GM21447 (cell line): ENCODE results near the gene ATP6V1G1.

ENCODE experiments used
- ATAC-seq: cut with Tn5 transposase; IDR thresholded peaks from one replicate; pipeline ENCODE4 v1.9.1; 2021; ENCODE audit not compliant: unreplicated experiment

Gene ATP6V1G1

DNA sequence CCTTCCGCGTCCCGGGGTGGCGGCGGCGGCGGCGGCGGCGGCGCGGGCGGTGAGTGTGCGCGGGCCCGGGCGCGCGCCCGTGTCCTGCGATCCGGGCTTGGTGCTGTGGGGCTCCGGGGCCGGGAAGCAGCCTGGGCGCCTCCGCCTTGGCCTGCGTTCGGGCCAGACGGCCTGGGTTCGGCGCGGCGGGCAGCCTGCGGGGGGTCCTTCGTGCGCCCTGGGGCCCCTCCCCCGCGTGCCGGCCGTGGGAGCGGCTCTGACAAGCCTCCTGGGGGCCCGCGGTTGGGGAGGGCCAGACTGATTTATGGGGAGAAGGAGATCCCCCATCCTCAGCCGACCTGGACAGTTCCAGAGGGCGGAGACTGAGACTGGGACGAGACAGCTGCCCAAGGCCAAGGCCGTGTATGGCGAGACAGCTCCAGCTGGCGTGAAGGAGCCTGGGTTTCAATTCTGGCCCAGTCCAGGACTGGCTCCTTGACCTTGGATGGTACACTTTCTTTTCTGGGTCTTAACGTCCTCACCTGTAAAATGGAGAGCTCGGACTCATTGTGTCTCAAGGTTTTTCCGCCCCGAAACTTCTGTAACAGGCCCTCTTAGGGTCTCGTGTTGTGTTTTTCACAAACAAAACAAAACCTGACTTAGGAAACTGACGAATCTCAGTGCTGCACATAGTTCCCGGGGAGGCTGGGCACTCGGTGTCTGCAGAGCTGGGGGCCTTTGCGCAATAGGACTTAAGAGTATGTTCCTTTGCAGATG is 24.1 kb downstream of the ATP6V1G1 start:
- peak; percentile 25 for ATAC-seq

DNA sequence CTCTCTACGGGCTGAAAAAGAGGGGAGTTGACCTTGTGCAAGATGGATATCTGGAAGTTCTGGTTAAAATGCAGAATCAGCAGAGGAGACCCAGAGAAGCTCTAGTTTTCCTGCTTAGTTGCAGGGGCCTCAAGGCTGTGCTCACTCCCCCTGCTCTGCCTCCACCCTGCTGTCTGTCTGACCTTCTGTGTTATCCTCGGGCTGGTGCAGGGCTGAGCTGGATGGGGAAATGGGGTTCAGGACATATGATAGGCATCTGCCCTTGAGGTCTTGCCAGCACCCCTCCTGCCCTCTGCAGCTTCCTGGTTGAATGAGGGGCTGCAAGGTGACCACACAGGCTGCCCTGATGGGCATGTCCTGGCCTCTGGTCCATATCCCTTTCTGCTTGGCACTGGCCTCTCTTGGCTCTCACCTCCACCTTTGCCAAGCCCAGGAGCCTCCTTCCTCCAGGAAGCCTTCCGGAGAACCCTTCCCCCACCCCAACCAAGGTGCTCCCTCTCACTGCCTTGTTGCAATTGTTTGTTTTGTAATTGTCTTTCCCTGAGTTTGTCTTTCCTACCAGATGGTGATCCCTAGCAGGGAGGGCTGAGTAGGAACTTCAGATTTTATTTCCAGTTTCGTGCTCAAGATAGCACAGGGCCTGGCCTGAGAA is 24.8 kb downstream of the ATP6V1G1 start:
- no peak for ATAC-seq

DNA sequence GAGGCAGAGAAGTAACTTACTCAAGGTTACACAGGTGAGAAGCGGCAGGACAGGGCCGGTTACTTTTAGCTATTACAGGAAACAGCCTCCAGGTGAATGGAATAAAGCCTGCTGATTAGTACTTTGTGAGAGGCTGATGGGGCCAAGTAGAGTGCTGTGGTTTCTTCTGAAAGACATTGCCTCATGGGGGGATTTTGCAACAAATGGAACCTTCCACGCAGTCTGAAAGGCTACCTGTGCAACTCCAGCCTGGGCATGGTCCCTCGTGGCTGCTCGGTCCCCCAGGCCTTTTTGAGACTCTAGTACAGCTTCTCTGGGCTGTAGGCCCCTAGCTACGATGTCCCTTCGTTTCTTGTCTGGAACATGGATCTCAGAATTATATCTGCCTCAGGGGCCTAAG is 25.5 kb downstream of the ATP6V1G1 start:
- no peak for ATAC-seq

DNA sequence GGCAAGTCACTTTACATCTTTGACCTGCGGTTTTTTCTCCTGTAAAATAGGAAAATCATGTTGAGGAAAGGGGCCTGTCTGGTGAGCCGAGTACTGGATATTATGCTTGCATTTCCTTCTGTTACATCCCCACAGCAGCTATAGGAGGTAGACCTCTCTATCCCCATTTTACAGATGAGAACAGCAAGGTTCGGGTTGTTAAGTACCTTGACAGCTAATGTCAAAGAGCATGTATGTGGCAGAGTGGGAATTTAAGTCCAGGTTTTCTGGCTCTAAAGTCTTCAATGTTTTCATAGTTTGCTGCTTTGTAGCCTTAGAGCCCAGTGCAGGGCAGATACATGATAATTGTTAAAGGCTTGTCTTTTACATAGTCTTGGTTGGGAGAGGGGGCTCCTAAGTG is 26.4 kb downstream of the ATP6V1G1 start:
- ATAC-seq: no peak

DNA sequence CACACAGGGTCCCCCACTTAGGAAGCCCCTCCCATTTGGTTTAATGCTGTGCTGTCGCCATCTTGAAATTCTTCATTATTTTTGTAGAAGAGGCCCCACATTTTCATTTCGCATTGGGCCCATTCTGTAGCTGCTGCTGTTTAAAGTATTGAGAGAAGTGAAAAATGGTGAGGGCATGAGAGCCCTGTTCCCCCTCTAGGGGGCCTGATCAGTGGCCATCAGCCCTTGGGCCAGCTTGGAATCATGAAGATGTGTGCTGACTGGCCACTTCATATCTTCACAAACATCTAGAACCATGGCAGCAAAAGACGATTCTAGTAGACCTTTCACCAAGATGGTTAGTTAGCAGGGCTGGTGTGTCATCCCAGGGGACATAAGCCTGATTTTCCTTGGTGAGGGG is 26.8 kb downstream of the ATP6V1G1 start:
- ATAC-seq: no peak

DNA sequence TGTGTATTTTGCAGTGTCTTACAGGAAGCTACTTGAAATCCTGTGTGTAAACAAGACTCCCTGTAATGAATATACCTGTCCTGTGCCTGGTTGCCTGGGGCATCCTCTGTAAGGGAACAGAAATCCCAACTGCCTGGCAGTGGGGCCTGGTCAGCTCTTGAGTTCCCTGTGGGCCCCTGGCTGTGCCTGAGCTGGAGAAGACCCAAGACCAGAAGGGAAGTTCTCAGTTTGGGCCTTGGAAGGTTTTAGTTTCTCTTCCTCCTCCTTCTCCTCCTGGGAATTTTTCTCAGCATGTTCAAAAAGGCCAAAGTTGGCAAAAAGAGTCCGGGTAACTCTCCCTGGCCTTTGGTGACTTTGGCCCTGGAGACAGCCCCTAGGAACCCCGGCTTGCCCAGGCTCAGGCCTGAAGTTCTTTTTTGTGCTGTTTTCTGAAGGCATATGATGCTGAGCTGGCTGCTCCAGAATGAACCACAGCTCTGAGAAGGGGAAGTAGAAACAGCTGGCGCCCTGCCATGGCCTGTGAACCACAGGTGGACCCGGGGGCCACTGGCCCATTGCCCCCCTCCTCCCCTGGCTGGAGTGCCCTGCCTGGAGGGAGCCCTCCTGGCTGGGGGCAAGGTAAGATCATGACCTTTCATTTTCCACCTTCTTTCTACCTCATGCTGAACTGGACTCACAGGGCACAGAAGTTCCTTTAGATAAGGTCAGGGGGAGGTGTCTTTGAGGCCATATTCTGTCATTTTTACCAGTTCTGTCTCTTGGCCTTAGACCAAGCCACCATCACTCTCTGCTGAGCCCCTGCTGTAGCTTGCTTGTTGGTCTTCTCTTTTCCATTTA is 29.3 kb downstream of the ATP6V1G1 start:
- peak; percentile 71 for ATAC-seq

DNA sequence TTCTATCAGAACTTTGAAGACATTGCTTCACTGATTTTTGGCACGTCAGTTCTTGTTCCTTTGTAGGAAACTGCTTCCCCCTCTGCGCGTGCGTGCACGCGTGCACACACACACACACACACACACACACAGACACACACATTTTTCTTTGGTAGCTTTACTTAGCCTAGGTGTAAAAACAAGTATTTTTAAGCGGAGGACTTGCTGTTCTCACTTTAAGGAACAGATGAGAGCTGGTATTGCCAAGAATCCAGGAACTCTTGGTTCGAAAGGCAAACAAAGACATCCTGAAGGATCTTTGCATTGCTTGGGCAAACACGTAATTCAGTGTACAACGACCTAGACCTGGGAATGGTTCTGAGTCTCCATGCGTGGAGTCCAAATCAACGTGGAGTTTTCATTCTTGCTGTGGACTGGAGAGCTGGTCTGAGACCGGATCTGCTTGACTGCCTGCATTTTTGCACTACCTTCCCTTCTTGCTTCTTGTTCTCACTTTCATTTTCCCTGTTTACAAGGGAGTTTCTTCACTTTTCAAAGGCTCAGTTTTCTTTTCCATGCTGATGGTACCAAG is 31.7 kb downstream of the ATP6V1G1 start:
- ATAC-seq: peak; percentile 44

DNA sequence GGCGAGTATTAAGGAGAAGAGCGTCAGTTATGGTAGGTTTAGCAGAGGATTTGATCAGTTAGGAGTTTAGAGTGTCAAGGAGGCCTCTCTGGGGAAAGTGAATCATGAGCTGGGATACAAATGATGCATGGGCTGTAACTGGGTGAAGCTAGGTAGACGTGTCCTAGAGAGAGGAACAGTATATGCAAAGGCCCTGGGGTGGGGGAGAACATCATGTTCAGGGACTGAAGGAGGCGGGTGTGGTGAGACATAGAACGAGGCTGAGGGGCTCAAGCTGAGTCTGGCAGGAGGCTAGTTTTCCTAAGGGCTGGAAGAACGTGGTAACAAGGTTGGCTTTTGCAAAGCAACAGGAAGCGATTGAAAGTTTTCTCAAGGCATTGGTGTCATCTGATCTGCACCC is 34.0 kb downstream of the ATP6V1G1 start:
- no peak for ATAC-seq

DNA sequence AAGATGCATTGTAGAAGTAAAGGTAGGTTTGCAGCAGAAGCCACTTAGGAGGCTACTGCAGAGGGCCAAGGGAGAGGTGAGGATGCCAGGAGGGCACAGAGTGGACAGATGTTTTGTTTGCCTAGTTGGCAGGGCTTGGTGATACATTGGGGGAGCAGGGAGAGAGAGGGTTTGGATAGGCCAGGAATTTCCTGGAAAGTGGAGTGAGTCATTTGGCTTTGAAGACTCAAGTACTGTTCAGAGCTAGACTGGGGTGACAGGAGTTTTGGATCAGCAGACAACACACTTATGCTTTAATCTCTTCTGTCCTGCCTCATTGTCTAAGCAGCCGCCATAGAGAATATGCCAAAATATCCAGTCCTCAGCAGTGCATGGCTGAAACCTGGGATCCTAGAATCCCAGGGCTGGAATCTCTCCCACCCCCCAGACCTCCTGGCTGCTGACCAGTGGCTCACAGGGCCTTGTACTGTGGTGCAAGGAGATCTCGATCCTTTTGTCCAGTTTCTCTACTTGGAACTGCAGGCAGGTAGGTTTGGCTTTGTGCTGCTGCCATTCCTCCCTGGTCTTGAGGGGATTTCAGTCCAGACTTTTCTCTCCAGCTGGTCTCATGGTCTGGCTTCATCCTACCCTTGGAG is 34.5 kb downstream of the ATP6V1G1 start:
- ATAC-seq: no peak

DNA sequence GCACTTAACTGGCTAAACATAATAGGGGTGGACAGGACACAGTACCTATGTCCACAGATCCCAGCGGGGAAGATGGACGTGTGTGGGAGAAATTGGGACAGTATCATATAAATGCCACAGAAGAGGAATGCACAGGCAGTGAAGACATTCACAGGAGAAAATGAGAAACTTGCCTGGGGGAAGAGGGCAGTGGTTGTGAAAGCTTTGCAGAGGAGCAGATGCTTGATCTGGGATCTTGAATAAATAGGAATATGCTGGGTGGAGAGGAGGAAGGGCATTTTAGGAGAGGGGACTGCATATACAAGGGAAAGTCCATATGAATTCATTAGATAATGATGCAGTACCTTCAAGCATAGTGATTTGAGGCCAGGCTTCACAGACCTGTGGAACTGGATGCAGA is 37.1 kb downstream of the ATP6V1G1 start:
- no peak for ATAC-seq

DNA sequence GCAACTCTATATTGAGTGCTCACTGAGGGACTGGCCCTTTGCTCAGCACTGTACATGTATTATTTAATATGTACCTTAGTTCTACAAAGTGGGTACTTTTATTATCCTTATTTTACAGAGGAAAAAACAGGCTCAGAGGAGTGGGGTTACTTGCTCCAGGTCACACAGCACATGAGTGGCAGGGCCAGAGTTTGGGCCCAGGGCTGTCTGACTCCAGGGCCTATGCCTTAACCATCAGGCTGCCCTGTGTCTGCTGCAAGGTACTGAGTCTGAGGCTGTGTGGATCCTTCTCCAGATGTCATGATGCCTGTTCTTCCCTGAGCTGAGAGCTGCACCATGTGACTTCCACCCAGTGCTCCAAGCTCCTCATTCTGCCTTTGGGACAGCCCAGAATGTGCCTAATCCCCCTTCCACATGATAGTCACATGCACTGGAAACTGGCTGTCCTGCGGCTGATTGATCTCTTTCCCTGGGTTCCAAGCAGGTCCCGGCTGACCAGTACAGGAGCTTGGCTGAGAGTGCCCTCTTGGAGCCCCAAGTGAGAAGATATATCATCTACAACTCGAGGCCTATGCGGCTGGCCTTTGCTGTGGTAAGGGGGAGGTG is 38.9 kb downstream of the ATP6V1G1 start:
- ATAC-seq: no peak

DNA sequence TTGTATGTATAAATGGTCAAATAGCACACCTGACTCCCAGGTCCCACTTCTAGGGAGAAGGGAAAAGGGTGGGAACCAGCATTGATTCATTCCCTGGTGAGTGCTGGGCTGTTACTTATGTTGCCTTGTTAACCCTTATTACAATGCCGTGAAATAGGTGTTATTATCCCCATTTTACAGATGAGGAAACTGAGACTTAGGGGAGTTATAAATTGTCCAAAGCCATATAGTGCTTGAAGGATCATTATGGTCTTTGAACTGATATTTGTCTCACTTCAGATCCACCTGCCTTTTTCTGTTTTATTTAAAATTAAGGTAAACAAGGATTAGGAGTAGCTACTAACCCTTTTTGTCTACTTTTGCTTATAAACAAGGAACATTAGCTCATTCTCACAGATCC is 40.0 kb downstream of the ATP6V1G1 start:
- no peak for ATAC-seq

DNA sequence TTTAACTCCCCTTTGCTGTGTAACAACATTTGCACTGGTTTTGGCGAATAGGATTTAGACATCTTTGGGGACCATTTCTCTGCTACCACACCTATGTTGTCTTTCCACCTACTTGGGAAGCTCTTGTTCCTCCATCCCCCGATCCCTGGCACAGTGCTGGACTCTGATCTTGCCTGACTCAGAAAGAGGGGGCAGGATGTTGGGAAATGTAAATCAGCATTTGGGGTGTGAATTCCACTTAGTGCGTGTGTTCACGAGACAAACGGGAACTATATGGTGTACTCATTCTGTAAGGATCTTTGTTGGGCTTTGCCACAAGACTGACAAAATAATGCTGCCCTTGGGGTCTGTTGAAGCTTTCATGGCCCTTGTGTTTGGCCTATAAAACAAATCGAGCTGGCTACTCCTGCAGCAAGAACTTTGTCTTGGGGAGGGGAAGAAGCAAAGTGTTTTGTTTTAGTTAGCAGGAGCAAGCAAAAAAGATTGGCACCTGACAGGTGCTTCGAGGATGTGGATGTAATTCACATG is 42.1 kb downstream of the ATP6V1G1 start:
- no peak for ATAC-seq

DNA sequence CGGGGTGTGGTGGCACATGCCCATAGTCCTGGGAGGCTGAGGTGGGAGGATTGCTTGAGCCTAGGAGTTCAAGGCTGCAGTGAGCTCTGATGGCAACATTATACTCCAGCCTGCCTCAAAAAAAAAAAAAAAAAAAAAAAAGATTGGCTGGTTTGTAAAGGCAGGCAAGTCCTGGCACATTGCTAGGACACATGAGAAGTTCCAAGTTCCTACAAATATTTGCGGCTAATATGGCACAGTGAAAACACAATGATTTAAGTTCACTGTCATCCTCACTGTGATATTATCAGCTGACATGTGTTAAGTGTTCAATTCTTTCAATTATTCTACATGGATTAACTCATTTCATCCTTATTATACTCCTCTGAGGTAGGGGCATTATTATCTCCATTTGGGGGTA is 43.6 kb downstream of the ATP6V1G1 start:
- ATAC-seq: no peak

DNA sequence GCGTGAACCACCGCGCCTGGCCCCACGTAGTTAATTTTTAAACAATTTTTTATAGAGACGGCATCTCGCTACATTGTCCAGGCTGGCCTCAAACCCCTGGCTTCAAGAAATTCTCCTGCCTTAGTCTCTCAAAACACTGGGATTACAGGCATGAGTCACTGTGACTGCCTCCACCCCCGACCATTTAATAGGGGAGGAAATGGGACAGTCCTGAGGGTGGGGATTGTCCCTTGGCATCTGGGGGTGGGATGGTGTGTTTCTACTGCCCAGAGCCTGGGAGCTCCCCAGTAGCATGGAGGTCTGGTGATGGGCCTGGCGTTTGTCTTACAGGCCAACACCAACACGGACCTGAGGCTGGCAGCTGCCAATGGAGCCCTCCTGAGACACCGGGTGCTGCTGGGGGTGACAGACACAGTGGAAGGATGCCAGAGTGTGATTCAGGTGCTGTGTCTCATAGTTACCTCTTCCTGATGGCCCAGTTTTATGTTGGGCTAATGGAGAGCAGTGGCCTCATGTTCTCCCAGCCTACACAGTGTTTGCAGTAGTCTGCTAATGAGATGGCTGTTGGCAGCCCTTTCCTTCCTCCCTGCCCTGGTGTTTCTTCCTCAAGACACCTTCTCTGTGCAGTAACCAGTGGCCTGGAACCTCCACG is 46.0 kb downstream of the ATP6V1G1 start:
- ATAC-seq: no peak

DNA sequence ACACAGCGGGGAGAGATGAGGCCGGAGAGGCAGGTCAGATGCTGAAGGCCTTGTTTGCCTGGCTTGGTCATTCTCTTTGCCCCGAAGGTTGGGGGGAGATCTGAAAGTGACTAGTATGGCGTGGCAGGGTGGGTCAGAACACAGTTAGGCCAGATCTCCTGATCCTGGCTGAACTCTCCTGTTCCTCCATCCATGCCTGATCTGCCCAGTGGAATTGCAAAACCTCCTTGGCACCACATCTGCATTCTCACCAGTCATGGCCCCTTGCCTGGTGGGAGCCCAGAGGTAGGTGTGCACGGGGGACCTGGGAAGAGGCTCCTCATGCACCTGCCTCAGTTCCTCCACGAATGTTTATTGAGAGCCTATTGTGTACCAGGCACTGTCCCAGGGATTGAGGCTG is 46.8 kb downstream of the ATP6V1G1 start:
- ATAC-seq: no peak

DNA sequence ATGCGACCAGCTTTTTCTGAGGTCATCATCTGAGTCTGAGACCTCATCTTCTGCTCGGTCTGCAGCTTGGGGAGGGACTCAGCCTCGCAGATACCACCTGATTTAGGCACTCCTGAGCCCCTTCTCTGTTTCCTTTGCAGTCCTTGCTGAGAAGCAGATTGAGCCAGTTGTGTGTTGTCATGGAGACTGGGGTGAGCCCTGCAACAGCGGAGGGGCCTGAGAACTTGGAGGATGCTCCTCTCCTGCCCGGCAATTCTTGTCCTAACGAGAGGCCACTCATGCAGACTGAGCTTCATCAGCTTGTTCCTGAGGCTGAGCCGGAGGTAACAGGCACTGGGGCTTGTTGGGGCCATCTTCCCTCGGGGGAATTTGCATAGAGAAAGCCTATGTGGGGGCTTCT is 50.8 kb downstream of the ATP6V1G1 start:
- ATAC-seq: no peak

DNA sequence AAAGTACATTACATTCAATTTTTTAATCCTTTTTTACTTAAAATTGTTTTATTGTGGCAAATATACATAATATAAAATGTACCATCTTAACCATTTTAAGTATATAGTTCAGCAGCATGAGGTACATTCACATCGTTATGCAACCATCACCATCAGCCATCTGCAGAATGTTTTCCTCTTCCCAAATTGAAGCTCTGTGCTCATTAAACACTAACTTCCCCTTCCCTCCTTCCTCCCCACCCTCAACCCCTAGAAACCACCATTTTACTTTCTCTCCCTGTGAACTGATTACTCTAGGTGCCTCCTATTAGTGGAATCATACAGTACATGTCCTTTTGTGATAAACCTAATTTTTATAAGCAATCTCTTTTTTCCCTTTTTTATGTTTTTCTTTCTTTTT is 54.4 kb downstream of the ATP6V1G1 start:
- ATAC-seq: no peak

DNA sequence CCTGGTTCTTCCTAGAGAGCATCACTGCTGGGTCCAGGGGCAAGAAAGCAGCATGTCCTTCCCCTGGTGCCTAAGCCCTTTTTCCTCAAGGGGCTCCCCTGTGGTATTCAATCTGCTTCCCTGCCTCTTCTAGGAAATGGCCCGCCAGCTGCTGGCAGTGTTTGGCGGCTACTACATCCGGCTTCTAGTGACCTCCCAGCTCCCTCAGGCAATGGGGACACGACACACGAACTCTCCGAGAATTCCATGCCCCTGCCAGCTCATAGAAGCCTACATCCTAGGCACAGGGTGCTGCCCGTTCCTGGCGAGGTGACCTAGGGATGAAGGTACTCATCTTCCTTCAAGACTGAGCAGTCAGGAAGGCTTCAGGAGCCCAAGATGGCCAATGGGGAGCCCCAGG is 55.4 kb downstream of the ATP6V1G1 start:
- no peak for ATAC-seq

DNA sequence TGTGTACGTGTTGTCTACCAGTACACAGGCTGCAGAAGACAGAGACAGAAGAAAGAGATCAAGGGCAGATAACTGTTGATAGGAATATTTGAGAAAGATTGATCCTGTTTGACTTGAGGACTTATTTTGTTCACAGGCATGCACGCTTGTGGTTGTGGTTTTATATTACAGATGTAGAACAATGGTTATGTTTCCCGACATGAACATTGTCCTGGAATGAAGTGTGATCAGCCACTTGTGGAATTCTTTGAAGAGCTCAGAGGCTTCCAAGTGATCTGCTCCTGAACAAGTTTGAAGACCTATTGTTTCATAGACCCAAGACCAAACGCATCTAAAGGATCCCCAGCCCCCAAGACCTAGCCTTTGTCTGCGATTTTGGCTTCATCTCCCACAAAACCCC is 56.3 kb downstream of the ATP6V1G1 start:
- ATAC-seq: no peak
